ENCODE measurements around the gene TBC1D25. TPM values are rescaled to one million over a fixed set of nuclear protein-coding genes. Genes with fewer than 3 reads are reported as not detected.

The TBC1D25 gene
- total RNA-seq, 1 experiment from 2014 or later = 7.5 TPM

DNA sequence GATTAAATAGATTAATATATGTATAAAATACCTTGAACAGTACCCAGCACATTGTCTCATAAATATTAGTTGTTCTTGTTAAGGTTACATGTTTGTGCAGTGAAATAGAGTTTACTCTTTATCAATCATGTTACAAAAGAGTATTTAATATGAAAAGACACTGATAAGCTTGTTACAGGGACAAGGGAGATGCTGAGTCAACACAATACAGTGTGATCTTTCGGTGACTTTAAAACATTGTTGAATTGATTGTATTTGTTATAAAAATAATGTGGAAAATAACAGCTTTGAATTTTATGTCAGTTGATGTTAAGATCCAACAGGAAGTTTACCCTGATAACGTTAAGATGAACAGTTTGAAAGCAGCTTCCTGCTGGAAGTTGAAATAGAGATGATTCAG is 56.4 kb downstream of the TBC1D25 start (continued):
- TF ChIP-seq, protein P1, sequence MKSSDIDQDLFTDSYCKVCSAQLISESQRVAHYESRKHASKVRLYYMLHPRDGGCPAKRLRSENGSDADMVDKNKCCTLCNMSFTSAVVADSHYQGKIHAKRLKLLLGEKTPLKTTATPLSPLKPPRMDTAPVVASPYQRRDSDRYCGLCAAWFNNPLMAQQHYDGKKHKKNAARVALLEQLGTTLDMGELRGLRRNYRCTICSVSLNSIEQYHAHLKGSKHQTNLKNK (CRISPR knock-in tag; IDR thresholded peaks at IDR 0.05) = no peak
- TF ChIP-seq, protein P2, sequence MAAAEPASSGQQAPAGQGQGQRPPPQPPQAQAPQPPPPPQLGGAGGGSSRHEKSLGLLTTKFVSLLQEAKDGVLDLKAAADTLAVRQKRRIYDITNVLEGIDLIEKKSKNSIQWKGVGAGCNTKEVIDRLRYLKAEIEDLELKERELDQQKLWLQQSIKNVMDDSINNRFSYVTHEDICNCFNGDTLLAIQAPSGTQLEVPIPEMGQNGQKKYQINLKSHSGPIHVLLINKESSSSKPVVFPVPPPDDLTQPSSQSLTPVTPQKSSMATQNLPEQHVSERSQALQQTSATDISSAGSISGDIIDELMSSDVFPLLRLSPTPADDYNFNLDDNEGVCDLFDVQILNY (CRISPR knock-in tag; IDR thresholded peaks at IDR 0.05) = no peak
- TF ChIP-seq GRHL2 (CRISPR knock-in tag; IDR thresholded peaks at IDR 0.05; ENCODE audit: insufficient replicate concordance, severe bottlenecking) = no peak
- TF ChIP-seq, protein P3, sequence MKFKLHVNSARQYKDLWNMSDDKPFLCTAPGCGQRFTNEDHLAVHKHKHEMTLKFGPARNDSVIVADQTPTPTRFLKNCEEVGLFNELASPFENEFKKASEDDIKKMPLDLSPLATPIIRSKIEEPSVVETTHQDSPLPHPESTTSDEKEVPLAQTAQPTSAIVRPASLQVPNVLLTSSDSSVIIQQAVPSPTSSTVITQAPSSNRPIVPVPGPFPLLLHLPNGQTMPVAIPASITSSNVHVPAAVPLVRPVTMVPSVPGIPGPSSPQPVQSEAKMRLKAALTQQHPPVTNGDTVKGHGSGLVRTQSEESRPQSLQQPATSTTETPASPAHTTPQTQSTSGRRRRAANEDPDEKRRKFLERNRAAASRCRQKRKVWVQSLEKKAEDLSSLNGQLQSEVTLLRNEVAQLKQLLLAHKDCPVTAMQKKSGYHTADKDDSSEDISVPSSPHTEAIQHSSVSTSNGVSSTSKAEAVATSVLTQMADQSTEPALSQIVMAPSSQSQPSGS (CRISPR knock-in tag; IDR thresholded peaks at IDR 0.05; ENCODE audit: borderline replicate concordance, low read depth) = no peak
- no peak for TF ChIP-seq ZNF396 (CRISPR knock-in tag; IDR thresholded peaks at IDR 0.05; ENCODE audit: borderline replicate concordance)
- no peak for TF ChIP-seq CBFB (CRISPR knock-in tag; IDR thresholded peaks at IDR 0.05; ENCODE audit: low read depth)
- no peak for TF ChIP-seq JUN (CRISPR knock-in tag; IDR thresholded peaks at IDR 0.05)
- TF ChIP-seq ZNF138 (CRISPR knock-in tag; conservative IDR thresholded peaks at IDR 0.05) = no peak

DNA sequence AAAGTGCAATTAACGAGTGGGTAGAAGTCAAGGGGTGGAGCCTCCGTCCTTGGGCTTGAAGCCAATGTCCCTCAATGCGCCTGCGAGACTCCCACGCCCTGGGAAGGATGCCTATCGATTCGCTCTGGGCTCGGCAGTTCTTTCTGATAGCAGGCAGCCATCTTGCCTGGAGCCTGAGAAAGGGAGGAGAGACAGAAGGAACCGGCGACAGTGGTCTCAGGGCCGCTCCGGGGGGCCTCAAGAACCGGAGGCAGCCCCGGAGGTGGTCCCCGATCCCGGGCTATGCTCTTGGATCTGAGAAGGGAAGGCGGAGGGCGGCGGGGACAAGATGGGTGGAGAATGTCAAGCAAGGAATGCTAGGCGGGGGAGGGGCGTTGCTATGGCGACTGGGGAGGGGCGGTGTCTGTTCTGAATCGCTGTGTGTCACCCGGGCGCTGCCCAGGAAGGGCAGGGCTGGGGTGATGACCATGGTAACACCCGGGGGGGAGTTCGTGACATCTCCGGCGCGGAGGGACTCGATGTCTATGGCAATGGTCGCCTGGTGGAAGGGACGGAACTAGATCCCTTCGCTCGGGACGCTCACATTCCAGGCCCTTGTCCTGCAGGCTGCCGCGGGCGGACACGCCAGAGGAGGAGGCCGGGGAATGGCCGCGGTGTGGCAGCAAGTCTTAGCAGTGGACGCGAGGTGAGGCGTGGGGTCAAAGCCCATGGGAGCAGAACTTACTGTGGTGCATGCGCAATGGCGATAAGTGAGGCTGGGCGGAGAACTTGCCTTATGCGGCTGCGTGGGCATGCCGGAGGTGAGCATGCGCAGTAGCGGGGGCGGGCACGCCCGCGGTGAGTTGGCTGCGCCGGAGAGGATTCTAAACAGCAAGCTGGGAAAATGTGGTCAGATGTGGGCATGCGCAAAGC is 58.1 kb downstream of the TBC1D25 start, which contains the start of gene WDR13:
WDR13 (plus strand) TSS at position 140 of the 912 bp plus-strand sequence; CDS start at position 645, 505 bp downstream.
- DNase-seq (ENCODE audit: low spot score) (peak; percentile 85), ATAC-seq (peak; percentile 82)
- Mint-ChIP-seq H3K4me1 (peaks cover 5% of the 10 kb centered on the region), H3K27ac (peak within 1 kb of the TSS; percentile 99), H3K36me3 (no peaks in the 10 kb centered on the region), H3K9me3 (no peaks in the 10 kb centered on the region), H3K4me3 (peak within 1 kb of the TSS; percentile 96), H3K27me3 (ENCODE audit: low read depth) (no peaks in the 10 kb centered on the region)
- ChIA-PET POLR2A (no interaction called here), CTCF (interaction anchor here (1.4 kb wide), 1 partner anchor 9 kb away, joined by 6 read pairs; no protein-coding TSS in a partner anchor)
- 0 out of 2 replicates have a peak, but pooled peaks have one; percentile 29 for TF ChIP-seq GABPB1 (CRISPR knock-in tag; IDR thresholded peaks at IDR 0.05)
- TF ChIP-seq ZNF263 (CRISPR knock-in tag; IDR thresholded peaks at IDR 0.05; ENCODE audit: low read depth) = no peak
- peak; percentile 38; the same call in 1 of the 2 replicates for TF ChIP-seq ZNF423 (CRISPR knock-in tag; IDR thresholded peaks at IDR 0.05)
- no peak for TF ChIP-seq ELF4 (CRISPR knock-in tag; IDR thresholded peaks at IDR 0.05; ENCODE audit: low read depth)

DNA sequence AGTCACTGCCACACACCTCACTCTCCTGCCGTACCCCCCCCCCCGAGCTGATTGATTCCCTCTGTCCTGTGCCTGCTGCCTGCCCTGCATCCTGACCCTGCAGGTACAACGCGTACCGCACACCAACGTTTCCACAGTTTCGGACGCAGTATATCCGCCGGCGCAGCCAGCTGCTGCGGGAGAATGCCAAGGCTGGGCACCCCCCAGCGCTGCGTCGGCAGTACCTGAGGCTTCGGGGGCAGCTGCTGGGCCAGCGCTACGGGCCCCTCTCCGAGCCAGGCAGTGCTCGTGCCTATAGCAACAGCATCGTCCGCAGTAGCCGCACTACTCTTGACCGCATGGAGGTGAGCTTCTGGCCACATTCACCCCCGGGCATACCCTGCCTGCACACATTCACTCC is 59.1 kb downstream of the TBC1D25 start:
- CTCF ChIA-PET = interaction anchor here (1.4 kb wide), 1 partner anchor 8 kb away, joined by 6 read pairs; no protein-coding TSS in a partner anchor
- ATAC-seq = no peak
- TF ChIP-seq, protein P3 (CRISPR knock-in tag; IDR thresholded peaks at IDR 0.05; ENCODE audit: borderline replicate concordance, low read depth) = no peak
- TF ChIP-seq TCF7 (CRISPR knock-in tag; IDR thresholded peaks at IDR 0.05; ENCODE audit: low read depth) = no peak
- TF ChIP-seq, protein P4, sequence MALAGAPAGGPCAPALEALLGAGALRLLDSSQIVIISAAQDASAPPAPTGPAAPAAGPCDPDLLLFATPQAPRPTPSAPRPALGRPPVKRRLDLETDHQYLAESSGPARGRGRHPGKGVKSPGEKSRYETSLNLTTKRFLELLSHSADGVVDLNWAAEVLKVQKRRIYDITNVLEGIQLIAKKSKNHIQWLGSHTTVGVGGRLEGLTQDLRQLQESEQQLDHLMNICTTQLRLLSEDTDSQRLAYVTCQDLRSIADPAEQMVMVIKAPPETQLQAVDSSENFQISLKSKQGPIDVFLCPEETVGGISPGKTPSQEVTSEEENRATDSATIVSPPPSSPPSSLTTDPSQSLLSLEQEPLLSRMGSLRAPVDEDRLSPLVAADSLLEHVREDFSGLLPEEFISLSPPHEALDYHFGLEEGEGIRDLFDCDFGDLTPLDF (CRISPR knock-in tag; IDR thresholded peaks at IDR 0.05) = no peak
- no peak for TF ChIP-seq SMAD4 (CRISPR knock-in tag; IDR thresholded peaks at IDR 0.05)
- TF ChIP-seq ZNF396 (CRISPR knock-in tag; IDR thresholded peaks at IDR 0.05; ENCODE audit: borderline replicate concordance) = no peak
- peak overlapping the region; percentile 99; the same call in 1 of the 2 replicates for H3K27ac Mint-ChIP-seq
- H3K9me3 Mint-ChIP-seq = no peaks in the 10 kb centered on the region
- POLR2A ChIA-PET = no interaction called here
- H3K36me3 Mint-ChIP-seq = no peaks in the 10 kb centered on the region
- no peak for DNase-seq (ENCODE audit: low spot score)
- peak overlapping the region; percentile 96; the same call in 1 of the 2 replicates for H3K4me3 Mint-ChIP-seq
- peaks cover 5% of the 10 kb centered on the region for H3K4me1 Mint-ChIP-seq
- H3K27me3 Mint-ChIP-seq (ENCODE audit: low read depth) = no peaks in the 10 kb centered on the region

Data from WTC11 (cell line).